Hepatocyte (in vitro differentiated cells): ENCODE measurements around the gene OSCAR. TPM values are rescaled to one million over a fixed set of nuclear protein-coding genes. Genes with fewer than 3 reads are reported as not detected.

Source experiments
- DNase-seq: peaks from one replicate; pipeline ENCODE4 v3.0.0-alpha.2; 2016; ENCODE audit warnings: low spot score
- H2AFZ ChIP-seq: fragments of 200-600 bp; sonication (generic); 2 replicates; pipeline ENCODE4 v1.6.0; 2016; ENCODE audit warnings: antibody characterized with exemption, mild to moderate bottlenecking
- H3K27ac ChIP-seq: fragments of 200-600 bp; sonication (generic); 2 replicates; pipeline ENCODE4 v1.5.1; 2016; ENCODE audit warnings: mild to moderate bottlenecking
- H3K27me3 ChIP-seq: fragments of 200-600 bp; sonication (generic); 2 replicates; pipeline ENCODE4 v1.6.1; 2016
- H3K36me3 ChIP-seq: fragments of 200-600 bp; sonication (generic); replicated peaks from 2 replicates; pipeline ENCODE4 v1.5.1; 2016; ENCODE audit warnings: low read depth; ENCODE audit not compliant: insufficient read depth
- H3K4me1 ChIP-seq: fragments of 200-600 bp; sonication (generic); 2 replicates; pipeline ENCODE4 v1.5.1; 2016; ENCODE audit warnings: mild to moderate bottlenecking, moderate library complexity; ENCODE audit not compliant: insufficient read depth
- H3K4me2 ChIP-seq: fragments of 200-600 bp; sonication (generic); 2 replicates; pipeline ENCODE4 v1.6.0; 2016
- H3K4me3 ChIP-seq: fragments of 200-600 bp; sonication (generic); 2 replicates; pipeline ENCODE4 v1.5.1; 2016; ENCODE audit warnings: mild to moderate bottlenecking
- H3K79me2 ChIP-seq: fragments of 200-600 bp; sonication (generic); 2 replicates; pipeline ENCODE4 v1.6.0; 2017; ENCODE audit warnings: mild to moderate bottlenecking
- H3K9me2 ChIP-seq: fragments of 200-600 bp; sonication (generic); replicated peaks from 2 replicates; pipeline ENCODE4 v1.6.0; 2017; ENCODE audit warnings: mild to moderate bottlenecking; ENCODE audit not compliant: insufficient read depth
- H3K9me3 ChIP-seq: fragments of 200-600 bp; sonication (generic); 2 replicates; pipeline ENCODE4 v1.5.1; 2016; ENCODE audit warnings: low read depth, mild to moderate bottlenecking
- H4K20me1 ChIP-seq: fragments of 200-600 bp; sonication (generic); 2 replicates; pipeline ENCODE4 v1.6.0; 2016; ENCODE audit warnings: mild to moderate bottlenecking; ENCODE audit not compliant: insufficient read depth, poor library complexity, severe bottlenecking
- CTCF ChIP-seq: fragments of 200-600 bp; sonication (generic); IDR thresholded peaks from 2 replicates; pipeline ENCODE4 v1.5.1; 2016; ENCODE audit warnings: antibody characterized with exemption, mild to moderate bottlenecking; ENCODE audit not compliant: poor library complexity
- EZH2 ChIP-seq: fragments of 200-600 bp; sonication (generic); IDR thresholded peaks from 2 replicates; pipeline ENCODE4 v1.6.1; 2016; ENCODE audit warnings: antibody characterized with exemption, mild to moderate bottlenecking, borderline replicate concordance
- EZH2phosphoT487 ChIP-seq: fragments of 200-600 bp; sonication (generic); IDR thresholded peaks from one replicate; pipeline ENCODE4 v1.6.1; 2018; ENCODE audit warnings: antibody characterized with exemption, mild to moderate bottlenecking, low read depth, moderate library complexity; ENCODE audit not compliant: unreplicated experiment, severe bottlenecking
- WGBS: methylation state at CpG from one replicate; pipeline ENCODE4 v1.1.6; 2016; ENCODE audit warnings: low lambda C conversion rate; ENCODE audit errors: missing lambda C conversion rate; 5-methylcytosine and 5-hydroxymethylcytosine counted together
- polyA plus RNA-seq: library from polyadenylated mRNA; unstranded; fragments of >200 nt; fragmentation: Nextera tagmentation; extraction: Ambion mirVana; gene quantifications from 2 replicates; pipeline ENCODE4 v1.2.1, GENCODE V29; 2016
- total RNA-seq: library from RNA; depleted of rRNA; stranded (reverse); fragments of >200 nt; gene quantifications from 2 replicates; pipeline ENCODE4 v1.2.3, GENCODE V29; 2014

OSCAR gene
- total and polyA plus RNA-seq, 2 experiments from 2014 or later: 0.16 TPM; not detected in 1

- no peaks in the 10 kb centered on the region for H3K4me1 ChIP-seq
- H3K27ac ChIP-seq: no peak overlapping the region
- no peaks in the 10 kb centered on the region for H3K79me2 ChIP-seq
- 82% methylated on average over 5 of the region's 5 CpGs for WGBS
- no peak overlapping the region for H2AFZ ChIP-seq
- no peak overlapping the region for H3K4me3 ChIP-seq
- H4K20me1 ChIP-seq: no peaks in the 10 kb centered on the region
- H3K27me3 ChIP-seq: no peaks in the 10 kb centered on the region
- no peak for DNase-seq
- no peaks in the 10 kb centered on the region for H3K36me3 ChIP-seq
- H3K9me3 ChIP-seq: no peaks in the 10 kb centered on the region
- no peak overlapping the region for H3K4me2 ChIP-seq
- TF ChIP-seq EZH2 (no peak), EZH2phosphoT487 (no peak), CTCF (no peak)
- H3K9me2 ChIP-seq: no peaks in the 10 kb centered on the region
Measured at GRCh38 chr19:54069470-54069869, 31.1 kb downstream of the OSCAR start.

- H3K4me1 ChIP-seq: no peaks in the 10 kb centered on the region
- H4K20me1 ChIP-seq: no peaks in the 10 kb centered on the region
- no peaks in the 10 kb centered on the region for H3K79me2 ChIP-seq
- H3K4me2 ChIP-seq: no peak within 1 kb of the TSS
- TF ChIP-seq EZH2phosphoT487: no peak
- no peak for TF ChIP-seq CTCF
- no peak for TF ChIP-seq EZH2
- H3K36me3 ChIP-seq: no peaks in the 10 kb centered on the region
- H3K4me3 ChIP-seq: no peak within 1 kb of the TSS
- no peaks in the 10 kb centered on the region for H3K9me2 ChIP-seq
- no peaks in the 10 kb centered on the region for H3K27me3 ChIP-seq
- WGBS: 90% methylated on average over 34 of the region's 34 CpGs
- H2AFZ ChIP-seq: no peak within 1 kb of the TSS
- no peak for DNase-seq
- no peaks in the 10 kb centered on the region for H3K9me3 ChIP-seq
- no peak within 1 kb of the TSS for H3K27ac ChIP-seq
Measured at GRCh38 chr19:54063350-54064116, 37.1 kb downstream of the OSCAR start, which contains the start of gene VSTM1. TSS of gene VSTM1 (minus strand) at chr19:54063897. CDS start at chr19:54063777, 120 bp downstream.

GRCh38 chr19:54062643-54063042, 38.0 kb downstream of the OSCAR start:
- Histone ChIP-seq H3K9me2 (no peaks in the 10 kb centered on the region), H3K36me3 (no peaks in the 10 kb centered on the region), H3K4me1 (no peaks in the 10 kb centered on the region), H3K9me3 (no peaks in the 10 kb centered on the region), H2AFZ (no peak overlapping the region), H4K20me1 (no peaks in the 10 kb centered on the region), H3K27me3 (no peaks in the 10 kb centered on the region), H3K79me2 (no peaks in the 10 kb centered on the region), H3K4me3 (no peak overlapping the region), H3K4me2 (no peak overlapping the region), H3K27ac (no peak overlapping the region)
- TF ChIP-seq CTCF (no peak), EZH2phosphoT487 (no peak), EZH2 (no peak)
- 89% methylated on average over 9 of the region's 9 CpGs for WGBS
- no peak for DNase-seq
